T-helper 1 cell (primary cell): ENCODE measurements around the gene PPM1L.

Experiments used
- DNase-seq, 5 donors: peaks; one replicate each; pipeline ENCODE4 v3.0.0-alpha.2; 2012 to 2020

Gene PPM1L

DNA sequence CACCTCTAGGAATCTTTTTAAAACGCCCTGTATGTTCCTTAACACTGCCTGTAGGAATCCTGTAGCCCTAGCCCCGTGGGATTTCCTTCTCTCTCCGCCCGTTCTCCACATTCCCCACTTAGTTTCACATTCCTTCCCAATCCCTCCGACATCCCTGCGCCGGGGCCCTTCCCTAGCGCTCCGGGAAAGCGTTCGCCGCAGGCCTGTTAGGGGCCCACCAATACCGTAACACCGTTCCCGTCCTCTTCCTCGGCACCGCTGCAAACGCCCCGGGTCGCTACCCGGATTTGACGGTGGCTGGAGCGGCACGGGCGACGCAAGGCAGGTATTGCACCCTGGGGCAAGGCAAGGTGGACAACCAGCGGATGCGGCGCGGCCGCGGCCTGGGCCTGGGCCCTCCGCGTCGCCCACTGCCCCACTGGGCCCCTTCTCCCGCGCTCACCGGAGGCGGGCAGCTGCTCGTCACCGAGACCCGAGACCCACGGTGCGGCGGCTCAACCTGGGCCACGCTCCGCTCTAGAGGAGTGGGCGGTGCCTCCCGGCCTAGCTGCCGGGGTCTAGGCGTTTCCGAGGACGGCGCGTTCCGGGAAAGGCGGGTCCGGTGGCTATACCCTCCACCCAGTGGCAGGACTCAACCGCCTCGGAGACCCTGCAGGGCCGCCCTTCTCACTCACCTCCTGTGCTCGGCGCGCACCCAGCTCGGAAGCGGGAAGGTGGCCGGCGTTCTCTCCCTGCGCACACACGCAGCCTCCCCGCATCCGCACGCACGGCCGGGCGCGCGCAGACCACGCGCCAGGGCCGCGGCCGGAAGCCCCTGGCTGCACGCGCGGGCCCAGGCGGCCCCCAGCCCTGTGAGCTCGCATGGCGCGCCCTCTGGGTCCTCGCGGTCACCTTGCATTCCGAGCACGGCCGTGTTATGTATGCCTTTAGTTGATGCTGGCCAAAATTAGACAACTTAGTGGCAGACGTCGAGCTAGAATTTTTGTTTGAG lies 348.8 kb downstream of the PPM1L start, which contains the start of gene B3GALNT1:
Gene B3GALNT1, minus strand, starts transcription at position 789 of the 991 bp plus-strand sequence. CDS start 18,595 bp downstream, outside the sequence.
- DNase-seq, result peak in 2 of 5 donors; percentile 11 to 52

DNA sequence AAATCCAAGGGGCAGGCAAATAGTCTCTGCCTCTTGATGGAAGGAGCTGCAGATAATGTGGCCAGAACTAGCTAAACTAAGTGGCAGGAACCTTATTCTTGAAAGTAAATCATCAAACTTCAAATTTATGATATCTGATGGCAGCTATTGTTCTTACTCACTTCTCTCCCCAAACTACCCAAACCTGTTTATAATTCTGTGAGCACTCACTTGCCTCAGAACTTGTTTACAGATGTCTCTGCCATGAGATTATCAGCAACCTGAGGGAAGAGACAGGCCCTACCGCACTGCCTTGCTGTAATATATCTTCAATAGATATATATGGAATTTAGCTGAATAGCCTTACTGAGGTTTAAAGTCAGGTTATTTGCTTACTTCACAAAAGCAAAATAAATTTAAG lies 351.3 kb downstream of the PPM1L start:
- DNase-seq, result no peak

DNA sequence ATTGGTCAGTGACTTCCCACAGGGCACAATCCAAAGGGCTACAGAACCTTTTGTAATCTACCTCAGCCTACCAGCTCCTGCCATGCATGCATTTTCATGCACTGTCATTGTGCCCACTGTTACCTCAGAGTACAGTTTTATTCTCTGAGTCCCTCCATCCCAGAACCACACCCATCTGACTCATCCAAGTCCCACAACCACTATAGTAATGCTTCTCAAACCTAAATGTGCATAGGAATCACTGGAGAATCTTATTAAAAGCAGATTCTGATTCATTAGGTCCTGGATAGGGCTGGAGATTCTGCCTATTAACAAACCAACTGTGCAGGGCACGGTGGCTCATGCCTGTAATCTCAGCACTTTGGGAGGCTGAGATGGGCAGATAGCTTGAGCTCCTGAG lies 352.8 kb downstream of the PPM1L start:
- DNase-seq, result no peak

DNA sequence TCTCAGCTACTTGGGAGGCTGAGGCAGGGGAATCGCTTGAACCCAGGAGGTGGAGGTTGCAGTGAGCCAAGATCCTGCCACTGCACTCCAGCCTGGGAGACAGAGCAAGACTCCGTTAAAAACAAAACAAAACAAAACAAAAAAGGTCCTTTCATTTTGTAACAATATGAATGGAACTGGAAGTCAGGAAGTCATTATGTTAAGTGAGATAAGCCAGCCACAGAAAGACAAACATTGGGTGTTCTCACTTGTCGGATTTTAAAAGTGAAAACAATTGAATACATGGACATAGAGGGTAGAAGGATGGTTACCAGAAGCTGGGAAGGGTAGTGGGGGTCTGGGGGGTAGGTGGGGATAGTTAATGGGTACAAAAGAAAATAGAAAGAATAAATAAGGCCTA lies 361.6 kb downstream of the PPM1L start:
- DNase-seq, result no peak

DNA sequence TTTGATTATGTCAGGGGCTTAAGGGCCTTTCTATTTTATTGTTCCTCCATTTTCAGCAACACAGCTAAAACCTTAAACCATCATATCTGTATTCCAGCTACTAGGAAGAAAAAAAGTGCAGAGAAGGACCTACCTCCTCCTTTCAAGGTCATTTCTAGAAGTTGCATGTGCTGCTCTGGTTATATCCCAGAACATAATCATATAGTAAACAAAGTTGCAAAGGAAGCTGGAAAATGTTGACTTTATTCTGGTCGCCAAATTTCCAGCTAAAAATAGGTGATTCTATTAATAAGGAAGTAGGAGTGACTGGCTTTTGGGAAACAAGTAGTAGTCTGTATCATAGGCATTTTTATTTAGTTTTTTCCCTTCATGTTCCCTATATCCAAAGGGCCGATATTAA lies 370.5 kb downstream of the PPM1L start:
- no peak for DNase-seq
